AML-193 (cell line): ENCODE data around the gene TSPAN9.

ENCODE experiments used
- DNase-seq, 2 experiments: peaks; one replicate each; lab custom pipeline; 2025; lab: John Stamatoyannopoulos, UW

The TSPAN9 gene

GRCh38 chr12:3250576-3250975 is 173.4 kb downstream of the TSPAN9 start:
- no peak for DNase-seq

- DNase-seq, result peak in 1 of 2 experiments; percentile 1
Measured at GRCh38 chr12:3251067-3251466, 173.9 kb downstream of the TSPAN9 start.

GRCh38 chr12:3251691-3252090 is 174.5 kb downstream of the TSPAN9 start:
- no peak for DNase-seq

- no peak for DNase-seq
Measured at GRCh38 chr12:3252450-3252891, 175.3 kb downstream of the TSPAN9 start.

GRCh38 chr12:3253682-3254275 is 176.6 kb downstream of the TSPAN9 start:
- no peak for DNase-seq

- no peak for DNase-seq
Measured at GRCh38 chr12:3255057-3255456, 177.9 kb downstream of the TSPAN9 start.

GRCh38 chr12:3256103-3256631 is 179.0 kb downstream of the TSPAN9 start:
- DNase-seq, result no peak

- no peak for DNase-seq
Measured at GRCh38 chr12:3257411-3257810, 180.2 kb downstream of the TSPAN9 start.

- no peak for DNase-seq
Measured at GRCh38 chr12:3259973-3260372, 182.8 kb downstream of the TSPAN9 start.

GRCh38 chr12:3261782-3262359 is 184.7 kb downstream of the TSPAN9 start:
- DNase-seq, result no peak

- DNase-seq, result no peak
Measured at GRCh38 chr12:3262470-3262869, 185.3 kb downstream of the TSPAN9 start.

GRCh38 chr12:3263282-3263681 is 186.1 kb downstream of the TSPAN9 start:
- no peak for DNase-seq

- DNase-seq, result no peak
Measured at GRCh38 chr12:3263939-3264922, 187.1 kb downstream of the TSPAN9 start.

GRCh38 chr12:3265406-3265805 is 188.2 kb downstream of the TSPAN9 start:
- no peak for DNase-seq

GRCh38 chr12:3266638-3267037 is 189.5 kb downstream of the TSPAN9 start:
- DNase-seq, result no peak

GRCh38 chr12:3267690-3268089 is 190.5 kb downstream of the TSPAN9 start:
- DNase-seq, result no peak

- DNase-seq, result no peak
Measured at GRCh38 chr12:3269594-3269993, 192.4 kb downstream of the TSPAN9 start.

GRCh38 chr12:3271146-3271545 is 194.0 kb downstream of the TSPAN9 start:
- no peak for DNase-seq

GRCh38 chr12:3271639-3272038 is 194.5 kb downstream of the TSPAN9 start:
- no peak for DNase-seq

GRCh38 chr12:3272958-3273357 is 195.8 kb downstream of the TSPAN9 start:
- no peak for DNase-seq

GRCh38 chr12:3273409-3273853 is 196.3 kb downstream of the TSPAN9 start:
- no peak for DNase-seq

GRCh38 chr12:3274664-3275063 is 197.5 kb downstream of the TSPAN9 start:
- DNase-seq, result no peak
